ENCODE measurements around the gene HOXB7.

HOXB7 gene

GRCh38 chr17:48610282-48611211, at the start of gene HOXB7:
Gene HOXB7 (minus strand): TSS chr17:48611017. CDS start chr17:48610918, 99 bp downstream.
- peak; percentile 10 to 68 for DNase-seq

DNA sequence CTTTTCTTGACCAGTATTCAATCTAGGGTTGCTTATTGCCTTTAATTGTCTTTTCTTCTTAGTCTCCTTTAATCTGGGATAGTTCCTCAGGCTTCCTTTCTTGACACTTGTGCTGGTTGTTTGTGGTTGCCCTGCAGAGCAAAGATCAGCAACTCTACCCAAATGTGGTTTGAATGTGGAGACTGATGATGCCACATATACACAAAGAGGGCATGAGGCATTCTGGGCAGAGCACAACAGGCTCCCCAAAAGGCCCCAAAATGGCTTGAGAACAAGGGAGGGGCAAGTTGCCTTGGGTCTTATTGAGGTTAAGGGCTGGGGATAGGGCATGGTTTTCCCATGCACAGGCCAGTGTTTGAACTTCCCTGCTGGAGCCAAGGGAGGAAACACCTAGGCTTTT, 45.1 kb upstream of the HOXB7 start:
- no peak for DNase-seq

GRCh38 chr17:48649741-48650140, 38.9 kb upstream of the HOXB7 start:
- DNase-seq = no peak

DNA sequence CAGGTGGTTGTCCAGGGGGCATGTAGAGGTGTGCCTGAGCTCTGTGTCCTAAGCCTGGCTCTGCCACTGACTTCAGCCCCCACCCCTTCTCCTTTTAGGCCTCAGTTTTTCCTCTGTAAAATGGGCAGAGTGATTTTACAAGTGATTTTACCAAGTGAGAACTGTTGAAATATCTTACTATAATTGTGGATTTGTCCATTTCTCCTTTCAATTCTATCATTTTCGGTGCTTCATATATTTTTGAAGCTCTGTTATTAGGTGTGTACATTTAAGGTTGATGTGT, 37.1 kb upstream of the HOXB7 start:
- no peak for DNase-seq

- peak in 1 of 2 experiments; percentile 18 for DNase-seq
These were observed 36.5 kb upstream of the HOXB7 start for GRCh38 chr17:48647103-48647962.

DNA sequence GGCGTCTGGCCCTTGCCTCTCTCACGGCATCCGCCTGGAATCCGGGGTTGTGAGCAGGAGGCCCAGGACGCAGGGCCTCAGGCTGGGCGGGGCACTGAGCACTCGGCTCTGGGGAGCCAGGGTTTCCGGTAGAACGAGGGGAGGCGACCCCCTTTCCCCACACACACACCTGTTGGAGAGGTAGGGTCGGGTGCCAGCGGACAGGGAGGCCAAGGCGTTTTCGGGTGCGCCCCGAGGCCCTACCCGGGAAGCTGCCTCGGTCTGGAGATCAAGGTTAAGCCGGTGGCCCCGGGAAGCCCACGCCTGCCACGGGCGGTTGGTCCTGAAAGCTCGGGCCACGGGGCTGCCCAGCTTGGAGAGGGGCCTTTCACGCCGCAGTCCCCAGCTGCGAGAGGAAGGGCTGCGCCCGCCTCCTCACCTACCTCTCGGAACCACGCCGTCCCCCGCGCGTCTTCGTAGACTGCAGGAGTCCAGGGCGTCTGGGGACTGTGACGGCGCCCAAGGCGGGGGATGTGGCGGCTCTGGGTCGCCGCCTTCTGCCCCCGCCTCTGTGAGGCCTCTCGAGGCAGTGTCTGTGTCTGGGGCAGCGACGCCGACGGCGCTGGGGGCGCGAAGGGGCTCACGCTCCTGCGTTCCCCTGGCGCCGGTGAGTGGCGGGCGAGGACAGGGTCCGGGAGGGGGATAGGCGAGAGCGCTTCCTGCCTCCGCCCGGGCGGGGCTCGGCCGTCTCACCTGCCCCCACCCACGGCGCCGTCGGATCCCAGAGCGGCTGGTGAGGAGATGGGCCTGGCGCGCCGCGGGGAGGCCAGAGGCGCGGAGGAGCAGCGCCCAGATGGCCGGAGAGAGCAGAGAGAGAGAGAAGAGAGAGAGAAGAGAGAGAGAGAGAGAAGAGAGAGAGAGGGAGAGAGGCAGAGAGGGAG, 35.6 kb upstream of the HOXB7 start:
- DNase-seq = peak in 1 of 2 experiments; percentile 40

- DNase-seq = no peak
These were observed 34.9 kb upstream of the HOXB7 start for GRCh38 chr17:48645639-48646182.

GRCh38 chr17:48644910-48645557, 34.2 kb upstream of the HOXB7 start:
- no peak for DNase-seq

DNA sequence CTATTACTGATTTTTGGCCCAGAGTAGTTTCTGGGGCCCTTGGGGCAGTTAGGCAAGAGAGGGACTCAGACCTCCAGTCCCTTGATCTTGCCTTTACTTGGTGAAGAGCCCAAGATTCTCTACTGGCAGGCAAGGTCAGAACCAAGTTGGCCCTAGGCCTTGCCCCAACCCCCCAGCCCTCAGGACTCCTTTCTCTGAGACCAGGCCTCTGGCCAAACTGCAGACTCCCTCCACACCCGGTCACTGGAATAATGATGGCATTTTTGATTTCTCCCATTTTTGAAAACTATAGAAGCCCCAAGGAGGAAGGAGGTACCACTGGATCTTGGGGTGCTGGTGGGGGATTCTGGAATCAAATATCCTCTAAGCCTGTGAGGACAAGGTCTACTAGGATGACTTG, 33.3 kb upstream of the HOXB7 start:
- DNase-seq = no peak

GRCh38 chr17:48643697-48644012, 32.8 kb upstream of the HOXB7 start:
- DNase-seq = no peak

DNA sequence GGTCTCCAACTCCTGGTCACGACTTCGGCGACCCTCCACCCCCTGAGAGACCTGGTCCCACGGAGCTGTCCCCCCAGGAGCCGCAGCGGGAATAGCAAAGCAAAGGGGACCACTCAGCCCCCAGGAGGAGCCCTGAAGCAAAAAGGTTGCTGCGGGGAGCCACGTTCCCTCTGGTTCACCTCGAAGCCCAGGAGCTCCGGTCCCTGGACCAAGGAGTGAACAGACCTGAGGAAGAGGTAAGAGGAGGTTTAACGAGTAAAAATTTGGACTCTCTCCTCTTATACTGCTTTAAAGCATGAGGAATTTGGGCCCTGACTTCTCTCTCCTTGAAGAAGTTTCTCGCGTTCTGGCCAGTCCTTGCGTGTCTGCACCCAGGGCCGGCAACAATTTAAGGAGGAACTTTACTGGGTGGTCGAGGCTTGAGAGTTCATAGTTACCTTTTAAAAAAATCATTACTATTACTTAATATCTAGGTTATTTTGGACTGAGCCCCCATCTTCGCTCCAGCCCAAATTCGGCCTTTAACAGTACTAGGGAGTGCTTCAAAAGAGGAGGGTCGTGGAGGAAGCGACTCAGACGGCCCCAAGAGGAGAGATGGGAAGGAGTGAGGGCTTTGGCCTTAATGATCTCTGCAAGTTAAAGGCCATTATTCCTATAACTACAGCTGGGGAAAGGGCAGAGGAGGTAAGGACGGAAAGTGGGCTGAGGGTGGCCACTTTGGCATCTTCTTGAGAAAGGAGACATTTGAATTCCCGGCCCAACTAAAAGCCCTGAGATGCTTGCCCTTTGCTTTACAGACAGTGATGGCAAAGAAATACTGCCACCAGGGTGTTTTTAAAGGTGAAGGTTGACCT, 32.3 kb upstream of the HOXB7 start:
- DNase-seq = no peak

DNA sequence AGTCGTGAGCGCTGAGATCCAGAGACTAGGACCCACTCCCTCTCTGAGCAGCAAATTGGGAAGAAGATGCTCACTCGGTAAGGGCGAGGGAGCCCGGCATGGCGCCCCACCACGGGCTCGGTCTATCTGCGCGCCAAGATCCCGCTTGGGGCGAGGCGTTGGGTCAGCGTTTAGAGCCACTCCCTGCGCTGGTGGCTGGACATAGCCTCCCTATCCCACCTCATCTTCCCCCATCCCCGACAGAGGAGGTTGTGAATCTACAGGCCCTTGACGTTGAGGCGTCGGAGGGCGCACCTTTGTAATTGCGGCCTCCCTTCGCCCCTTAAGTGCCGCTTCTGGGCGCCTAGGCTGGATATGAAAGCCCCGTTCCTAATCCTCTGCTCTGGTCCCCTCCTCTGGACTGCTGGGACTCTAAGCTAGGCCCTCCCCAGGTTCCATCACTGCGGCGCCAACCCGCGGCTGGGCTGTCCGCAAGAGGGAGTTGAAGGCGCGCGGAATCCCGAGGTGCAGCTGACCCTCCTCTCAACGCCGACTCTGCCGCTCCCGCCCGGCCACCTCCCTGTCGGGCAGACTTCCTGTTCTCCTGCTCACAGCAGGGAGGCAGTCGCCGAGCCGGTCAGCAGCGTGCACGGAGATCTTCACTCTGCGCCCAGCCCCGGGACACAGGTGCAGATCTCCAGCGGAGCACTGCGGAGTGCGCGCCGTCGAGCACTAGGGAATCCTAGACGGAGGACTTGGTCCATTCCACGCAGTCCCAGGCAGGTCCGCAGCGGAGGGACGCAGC, 31.4 kb upstream of the HOXB7 start:
- no peak for DNase-seq

- DNase-seq = no peak
These were observed 30.8 kb upstream of the HOXB7 start for GRCh38 chr17:48641541-48642058.

- DNase-seq = no peak
These were observed 30.0 kb upstream of the HOXB7 start for GRCh38 chr17:48640858-48641180.

- no peak for DNase-seq
These were observed 29.4 kb upstream of the HOXB7 start for GRCh38 chr17:48639982-48640857.

GRCh38 chr17:48639136-48639535, 28.3 kb upstream of the HOXB7 start:
- no peak for DNase-seq

GRCh38 chr17:48637323-48638260, 26.8 kb upstream of the HOXB7 start:
- DNase-seq = no peak

All from NCI-H1930 (cell line).